GM12801 (cell line): ENCODE measurements around the gene CCDC146.

ENCODE experiments used
- TF ChIP-seq, protein P1 (sequence below): IDR thresholded peaks from one replicate; pipeline ENCODE4 v1.5.1; 2011; ENCODE audit warnings: control low read depth; ENCODE audit not compliant: insufficient read length; ENCODE audit errors: extremely low read depth

CCDC146 gene

DNA sequence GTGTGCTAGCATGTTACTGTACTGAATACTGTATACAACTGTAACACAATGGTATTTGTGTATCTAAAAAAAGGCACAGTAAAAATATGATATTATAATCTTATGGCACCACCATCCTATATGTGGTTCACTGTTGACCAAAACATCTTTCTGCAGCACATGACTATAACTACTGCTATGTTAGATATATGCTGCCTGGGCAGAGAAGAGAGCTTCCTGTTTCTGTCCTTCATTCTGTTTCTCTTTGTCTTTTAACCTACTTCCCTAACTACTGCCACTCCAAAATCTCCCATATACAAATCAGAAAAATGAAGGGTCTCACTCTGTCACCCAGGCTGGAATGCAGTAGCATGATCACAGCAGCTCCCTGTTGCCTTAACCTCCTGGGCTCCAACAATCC is 86.0 kb downstream of the CCDC146 start:
- TF ChIP-seq, protein P1, sequence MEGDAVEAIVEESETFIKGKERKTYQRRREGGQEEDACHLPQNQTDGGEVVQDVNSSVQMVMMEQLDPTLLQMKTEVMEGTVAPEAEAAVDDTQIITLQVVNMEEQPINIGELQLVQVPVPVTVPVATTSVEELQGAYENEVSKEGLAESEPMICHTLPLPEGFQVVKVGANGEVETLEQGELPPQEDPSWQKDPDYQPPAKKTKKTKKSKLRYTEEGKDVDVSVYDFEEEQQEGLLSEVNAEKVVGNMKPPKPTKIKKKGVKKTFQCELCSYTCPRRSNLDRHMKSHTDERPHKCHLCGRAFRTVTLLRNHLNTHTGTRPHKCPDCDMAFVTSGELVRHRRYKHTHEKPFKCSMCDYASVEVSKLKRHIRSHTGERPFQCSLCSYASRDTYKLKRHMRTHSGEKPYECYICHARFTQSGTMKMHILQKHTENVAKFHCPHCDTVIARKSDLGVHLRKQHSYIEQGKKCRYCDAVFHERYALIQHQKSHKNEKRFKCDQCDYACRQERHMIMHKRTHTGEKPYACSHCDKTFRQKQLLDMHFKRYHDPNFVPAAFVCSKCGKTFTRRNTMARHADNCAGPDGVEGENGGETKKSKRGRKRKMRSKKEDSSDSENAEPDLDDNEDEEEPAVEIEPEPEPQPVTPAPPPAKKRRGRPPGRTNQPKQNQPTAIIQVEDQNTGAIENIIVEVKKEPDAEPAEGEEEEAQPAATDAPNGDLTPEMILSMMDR: no peak

DNA sequence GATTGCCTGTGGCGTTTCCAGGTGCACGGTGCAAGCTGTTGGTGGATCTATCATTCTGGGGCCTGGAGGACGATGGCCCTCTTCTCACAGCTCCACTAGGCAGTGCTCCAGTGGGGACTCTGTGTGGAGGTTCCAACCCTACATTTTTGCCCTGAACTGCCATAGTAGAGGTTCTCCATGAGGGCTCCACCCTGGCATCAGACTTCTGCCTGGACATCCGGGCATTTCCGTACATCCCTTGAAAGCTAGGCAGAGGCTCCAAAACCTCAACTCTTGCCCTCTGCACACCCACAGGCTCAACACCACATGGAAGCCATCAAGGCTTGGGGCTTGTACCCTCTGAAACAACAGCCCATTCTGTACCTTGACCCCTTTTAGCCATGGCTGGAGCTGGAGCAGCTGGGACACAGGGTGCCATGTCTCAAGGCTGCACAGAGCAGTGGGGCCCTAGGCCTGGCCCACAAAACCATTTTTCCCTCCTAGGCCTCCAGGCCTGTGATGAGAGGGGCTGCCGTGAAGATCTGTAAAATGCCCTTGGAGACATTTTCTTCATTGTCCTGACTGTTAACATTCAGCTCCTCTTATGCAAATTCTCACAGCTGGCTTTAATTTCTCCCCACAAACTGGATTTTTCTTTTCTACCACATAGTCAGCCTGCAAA is 87.2 kb downstream of the CCDC146 start:
- TF ChIP-seq, protein P1: no peak

DNA sequence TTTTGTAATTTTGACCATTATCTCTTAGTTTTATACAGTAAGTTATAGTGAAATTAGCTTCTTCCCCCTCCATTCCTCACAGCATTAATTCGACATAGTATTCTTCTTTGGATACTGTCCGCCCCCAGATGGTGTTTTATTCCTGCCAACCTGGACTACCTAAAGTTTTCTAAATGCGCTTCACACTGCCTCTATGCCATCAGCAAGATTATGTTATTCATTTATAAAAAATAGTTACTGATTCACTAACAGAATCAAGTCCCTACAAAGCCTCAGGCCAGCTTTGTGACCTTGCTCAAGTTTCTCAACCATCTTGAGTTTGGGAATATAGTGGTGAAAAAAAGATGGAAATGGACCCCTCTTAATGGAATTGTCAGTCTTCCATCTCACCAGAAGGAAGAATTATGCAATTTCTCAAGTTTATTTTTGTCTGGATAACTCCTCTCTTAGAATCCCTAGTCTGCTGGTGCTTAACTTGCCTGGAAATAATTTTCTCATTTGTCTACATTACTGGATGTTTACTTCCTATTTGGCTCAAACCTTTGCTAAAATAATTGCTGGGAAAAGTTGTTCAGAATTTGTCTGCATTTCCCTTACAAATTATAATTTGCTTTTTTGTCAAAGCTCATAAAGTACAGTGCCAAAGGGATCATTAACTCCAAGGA is 93.9 kb downstream of the CCDC146 start:
- TF ChIP-seq, protein P1: no peak

DNA sequence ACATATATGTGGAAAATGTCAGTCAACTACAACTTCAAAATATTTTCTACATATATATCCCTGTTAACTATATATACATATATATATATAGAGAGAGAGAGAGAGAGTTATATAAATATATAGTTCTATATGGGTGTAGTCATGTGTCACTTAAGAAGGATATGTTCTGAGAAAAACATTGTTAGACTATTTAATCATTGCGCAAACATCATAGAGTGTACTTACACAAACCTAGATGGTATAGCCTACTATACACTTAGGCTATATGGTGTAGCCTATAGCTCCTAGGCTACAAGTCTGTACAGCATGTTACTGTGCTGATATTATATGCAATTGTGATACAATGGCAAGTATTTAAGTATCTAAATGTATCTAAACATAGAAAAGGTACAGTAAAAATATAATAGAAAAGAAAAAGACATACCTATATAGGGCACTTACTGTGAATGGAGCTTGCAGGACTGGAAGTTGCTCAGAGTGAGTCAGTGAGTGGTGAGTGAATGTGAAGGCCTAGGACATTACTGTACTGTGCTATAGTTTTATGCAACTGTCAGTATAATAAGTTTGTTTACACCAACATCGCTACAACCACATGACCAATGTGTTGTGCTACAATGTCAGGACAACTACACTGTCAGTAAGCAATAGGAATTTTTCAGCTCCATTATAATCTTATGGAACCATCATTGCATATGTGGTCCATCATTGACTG is 95.2 kb downstream of the CCDC146 start:
- TF ChIP-seq, protein P1: no peak

DNA sequence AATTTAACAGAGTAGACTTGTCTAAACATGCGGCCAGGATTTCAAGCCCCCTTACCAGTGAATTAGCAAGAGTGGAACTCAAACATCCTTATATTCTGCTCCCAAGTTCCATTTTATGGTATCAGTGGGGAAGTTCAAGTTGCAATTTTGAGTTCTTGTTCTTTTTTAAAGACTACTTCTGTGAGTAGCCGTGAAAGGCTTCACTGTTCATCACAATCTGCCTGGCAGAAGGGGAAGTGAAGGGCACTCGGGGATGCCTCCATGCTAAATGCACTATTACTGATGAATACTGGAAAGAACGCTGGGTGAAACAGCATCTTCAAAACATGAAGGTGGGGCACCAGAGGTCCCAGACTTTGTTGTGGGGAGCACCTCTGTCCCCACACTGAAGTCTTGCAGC is 99.7 kb downstream of the CCDC146 start:
- TF ChIP-seq, protein P1: no peak

DNA sequence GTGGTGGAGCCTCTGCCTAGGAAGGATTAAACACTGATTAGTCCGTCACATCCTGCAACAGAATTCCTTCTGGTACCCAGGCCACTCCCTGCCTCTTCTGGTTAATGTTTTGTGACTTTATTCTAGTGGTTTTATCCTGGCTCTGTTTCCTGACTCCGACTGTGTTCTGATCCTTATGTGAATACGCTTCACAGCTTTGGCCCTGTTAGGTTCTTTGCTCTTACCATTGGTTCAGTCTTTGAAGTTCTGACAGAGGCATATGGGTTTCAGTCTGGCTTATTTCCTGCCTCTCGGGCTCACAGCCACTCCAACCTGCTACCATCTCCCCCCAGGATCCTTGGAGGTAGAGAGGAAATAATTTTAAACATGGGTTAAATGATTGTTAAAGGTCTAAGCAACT is 100.4 kb downstream of the CCDC146 start:
- TF ChIP-seq, protein P1: no peak

DNA sequence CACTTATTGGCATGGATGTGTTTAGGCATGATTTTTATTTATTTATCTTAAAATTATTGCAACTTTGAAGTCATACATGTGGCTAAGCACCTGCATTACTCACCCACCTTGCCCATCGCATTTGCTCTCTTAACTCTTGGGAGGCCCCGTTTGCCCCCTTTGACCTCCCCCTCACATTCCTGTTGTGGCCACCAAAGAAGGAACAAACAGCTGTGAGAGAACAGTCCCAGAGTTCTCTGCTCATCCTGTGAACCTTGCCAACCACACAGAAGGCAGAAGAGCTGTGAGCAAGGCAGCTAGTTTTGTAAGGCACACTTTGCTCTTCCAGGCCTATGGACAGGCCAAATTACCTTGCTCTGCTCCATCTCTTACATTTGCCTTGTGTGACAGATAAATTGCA is 100.8 kb downstream of the CCDC146 start:
- TF ChIP-seq, protein P1: no peak
